ENCODE measurements around the gene LRSAM1.
"Not testable (repeated sequence)": the region's sequence is repeated elsewhere in the genome, so short reads cannot be mapped to it uniquely, and the experiment has no call there.

The LRSAM1 gene

DNA sequence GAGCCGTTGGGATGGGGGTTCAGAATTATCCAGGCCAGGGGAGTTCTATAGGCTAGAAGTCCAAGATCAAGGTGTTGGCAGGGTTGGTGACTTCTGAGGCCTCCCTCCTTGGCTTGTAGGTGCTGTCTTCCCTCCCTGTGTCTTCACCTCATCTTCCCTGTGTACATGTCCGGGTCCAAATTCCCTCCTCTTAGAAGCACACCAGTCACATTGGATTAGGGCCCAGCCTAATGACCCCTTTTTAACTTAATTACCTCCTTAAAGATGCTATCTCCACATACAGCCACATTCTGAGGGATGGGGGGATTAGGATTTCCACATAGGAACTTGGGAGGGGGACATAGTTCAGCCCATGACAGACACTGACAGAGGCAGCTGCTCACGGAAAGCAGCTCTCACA, 12.1 kb downstream of the LRSAM1 start:
- DNase-seq = no peak

- DNase-seq = no peak
Measured at GRCh38 chr9:127463911-127464310, 12.6 kb downstream of the LRSAM1 start.

GRCh38 chr9:127466407-127466917, 15.2 kb downstream of the LRSAM1 start:
- not testable (repeated sequence) for DNase-seq

DNA sequence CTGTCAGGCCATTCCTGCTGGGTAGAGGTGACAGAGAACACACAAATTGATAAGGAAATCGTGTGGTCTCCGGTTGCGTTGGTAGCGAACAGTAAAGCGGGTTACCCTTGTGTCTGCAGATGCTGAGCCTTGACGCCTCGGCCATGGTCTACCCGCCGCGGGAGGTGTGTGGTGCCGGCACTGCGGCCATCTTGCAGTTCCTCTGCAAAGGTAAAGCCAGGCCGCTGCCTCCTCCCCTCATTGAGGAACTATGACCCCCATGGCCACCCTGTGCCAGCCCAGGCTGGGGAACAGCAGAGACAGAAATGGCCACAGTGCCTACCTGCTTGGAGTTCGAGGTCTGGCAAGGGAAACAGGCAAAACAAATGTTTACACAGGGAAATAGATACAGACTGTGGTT, 16.3 kb downstream of the LRSAM1 start:
- DNase-seq = no peak

DNA sequence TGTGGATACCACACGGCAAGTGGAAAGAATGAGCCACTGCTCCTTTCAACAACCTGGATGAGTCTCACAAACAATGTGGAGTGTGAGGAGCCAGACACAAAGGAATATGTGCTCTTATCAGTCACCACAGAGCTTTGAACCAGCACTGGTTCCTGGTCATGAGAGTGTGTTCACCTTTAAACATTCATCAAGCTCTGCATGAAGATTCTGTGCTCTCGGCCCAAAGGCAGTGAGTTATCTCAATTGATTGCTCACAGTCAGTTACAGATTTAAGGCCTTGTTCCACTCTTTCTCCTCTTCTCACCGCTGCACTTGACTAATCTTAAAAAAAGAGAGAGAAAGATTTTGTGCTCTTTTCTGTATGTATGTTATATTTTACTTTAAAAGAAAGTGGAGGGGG, 19.4 kb downstream of the LRSAM1 start:
- DNase-seq = no peak

- DNase-seq = no peak
Measured at GRCh38 chr9:127473501-127473900, 22.2 kb downstream of the LRSAM1 start.

DNA sequence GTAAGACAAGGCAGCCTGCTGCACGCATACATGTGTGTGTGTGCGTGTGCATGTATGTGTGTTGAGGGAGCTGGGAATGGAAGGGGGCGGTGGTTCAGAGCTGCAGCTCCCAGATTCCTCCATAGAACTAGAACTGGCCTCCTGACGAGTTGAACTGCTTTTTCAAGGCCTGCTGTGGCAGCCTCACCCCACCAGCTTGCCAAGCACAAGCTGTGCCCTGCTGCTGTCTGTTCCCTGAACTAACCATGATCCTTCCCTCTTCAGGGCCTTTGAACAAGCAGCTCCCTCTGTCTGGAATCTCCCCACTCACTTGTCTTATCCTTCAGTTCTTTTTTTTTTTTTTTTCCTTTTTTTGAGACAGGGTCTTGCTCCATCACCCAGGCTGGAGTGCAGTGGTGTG, 22.6 kb downstream of the LRSAM1 start:
- DNase-seq = no peak

GRCh38 chr9:127474592-127474991, 23.3 kb downstream of the LRSAM1 start:
- no peak for DNase-seq

- DNase-seq = no peak
Measured at GRCh38 chr9:127479507-127480081, 28.3 kb downstream of the LRSAM1 start.

GRCh38 chr9:127482662-127483061, 31.4 kb downstream of the LRSAM1 start:
- no peak for DNase-seq

GRCh38 chr9:127485995-127486394, 34.7 kb downstream of the LRSAM1 start:
- no peak for DNase-seq

- DNase-seq = no peak
Measured at GRCh38 chr9:127488946-127489345, 37.6 kb downstream of the LRSAM1 start.

DNA sequence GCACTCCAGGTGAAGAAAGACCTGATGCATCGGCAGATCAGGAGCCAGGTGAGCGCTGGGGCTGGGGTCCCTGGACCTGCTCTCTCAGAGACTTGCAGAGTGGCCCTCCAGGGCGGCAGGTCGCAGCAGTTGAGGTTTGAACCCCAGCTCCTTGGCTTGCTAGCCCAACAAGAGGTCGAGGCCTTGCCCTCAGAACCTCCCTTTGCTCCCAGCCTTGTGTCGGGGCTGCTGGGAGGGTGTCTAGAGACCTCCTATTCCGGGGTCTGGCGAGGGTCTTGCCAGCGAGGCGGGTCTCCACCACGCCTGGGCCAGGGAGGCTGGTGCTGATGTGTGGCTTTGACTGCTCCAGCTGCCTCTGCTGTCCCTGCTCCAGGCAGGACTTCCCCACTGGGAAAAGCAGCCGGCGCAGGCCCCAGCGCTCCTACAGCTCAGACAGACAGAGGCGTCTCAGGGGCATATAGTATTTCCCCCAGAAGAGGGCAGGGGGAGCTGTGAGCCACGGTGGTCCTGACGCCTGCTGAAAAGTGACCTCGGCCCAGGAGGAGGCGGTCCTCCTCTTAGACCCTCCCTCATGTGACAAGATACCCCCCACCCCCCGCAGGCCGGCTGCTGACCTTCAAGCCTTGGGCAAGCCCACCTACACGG, 38.3 kb downstream of the LRSAM1 start:
- DNase-seq = no peak

GRCh38 chr9:127490535-127491230, 39.4 kb downstream of the LRSAM1 start:
- DNase-seq = no peak

- DNase-seq = no peak
Measured at GRCh38 chr9:127491516-127491915, 40.2 kb downstream of the LRSAM1 start.

GRCh38 chr9:127492616-127493015, 41.3 kb downstream of the LRSAM1 start:
- no peak for DNase-seq

- no peak for DNase-seq
Measured at GRCh38 chr9:127493592-127494303, 42.4 kb downstream of the LRSAM1 start.

DNA sequence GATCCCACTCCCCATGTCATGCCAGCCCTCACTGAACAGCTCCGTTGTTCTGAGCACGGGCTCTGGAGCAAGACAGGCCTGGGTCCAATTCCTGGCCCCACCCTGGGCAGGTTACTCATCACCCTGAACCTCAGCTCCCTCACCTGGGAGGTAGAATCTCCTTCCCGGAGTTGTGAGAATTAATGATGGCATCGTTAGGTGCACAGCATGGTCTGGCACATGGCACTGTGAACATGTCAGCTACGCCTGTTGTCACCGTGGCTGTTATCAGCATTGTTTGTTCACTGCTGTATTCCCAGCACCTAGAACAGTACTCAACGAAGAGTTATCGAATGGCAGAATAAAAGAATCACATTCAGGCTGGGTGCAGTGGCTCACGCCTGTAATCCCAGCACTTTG, 43.0 kb downstream of the LRSAM1 start:
- no peak for DNase-seq

DNA sequence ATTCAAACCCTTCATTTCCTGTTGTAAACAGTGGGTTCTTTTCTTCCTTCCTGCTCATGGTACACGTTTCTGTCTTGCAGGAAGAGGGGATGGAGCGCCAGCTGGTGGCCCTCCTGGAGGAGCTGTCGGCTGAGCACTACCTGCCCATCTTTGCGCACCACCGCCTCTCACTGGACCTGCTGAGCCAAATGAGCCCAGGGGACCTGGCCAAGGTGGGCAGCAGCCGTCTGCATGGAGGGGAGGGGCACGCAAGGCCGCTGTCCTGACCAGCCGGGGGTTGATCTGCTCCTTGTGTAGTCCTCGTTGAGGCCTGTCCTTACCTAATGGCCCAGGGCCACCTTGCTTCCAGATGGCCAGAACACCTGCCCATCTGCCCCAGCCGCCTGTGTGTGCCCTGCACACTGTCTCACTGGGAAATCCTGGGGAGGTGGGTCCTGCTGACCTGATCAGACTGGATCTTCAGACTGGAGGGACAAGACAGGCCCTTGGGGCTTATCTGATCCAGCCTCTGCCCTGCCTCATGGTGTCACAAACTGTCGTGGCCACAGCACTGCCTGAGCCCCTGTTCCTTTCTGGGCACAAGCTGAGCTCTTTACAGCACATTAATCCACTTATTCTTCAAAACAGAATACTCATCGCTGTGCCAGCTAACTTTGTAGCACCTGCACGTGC, 44.7 kb downstream of the LRSAM1 start:
- DNase-seq = no peak

DNA sequence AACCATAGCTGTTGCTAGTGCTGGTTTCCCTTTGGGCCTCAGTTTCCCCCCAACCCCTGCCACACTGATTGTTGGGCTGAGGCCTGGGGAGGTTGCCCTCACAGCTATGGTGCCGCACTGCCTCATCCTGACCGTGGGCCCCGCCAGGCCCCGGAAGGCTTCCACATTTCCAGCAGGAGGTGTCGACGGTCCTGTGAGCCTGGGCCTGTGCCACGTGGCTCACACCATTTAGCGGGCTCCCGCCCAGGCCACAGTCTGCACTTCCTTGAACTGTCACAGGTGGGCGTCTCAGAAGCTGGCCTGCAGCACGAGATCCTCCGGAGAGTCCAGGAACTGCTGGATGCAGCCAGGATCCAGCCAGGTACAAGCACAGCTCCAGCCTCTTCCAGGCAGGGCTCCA, 45.7 kb downstream of the LRSAM1 start:
- DNase-seq = no peak

GRCh38 chr9:127497656-127498290, 46.5 kb downstream of the LRSAM1 start:
- no peak for DNase-seq

GRCh38 chr9:127498298-127498697, 47.0 kb downstream of the LRSAM1 start:
- no peak for DNase-seq

- DNase-seq = no peak
Measured at GRCh38 chr9:127500399-127500798, 49.1 kb downstream of the LRSAM1 start.
